GM21737 (cell line): ENCODE data around the gene KIR2DL4.
"Not testable (repeated sequence)": the region's sequence is repeated elsewhere in the genome, so short reads cannot be mapped to it uniquely, and the experiment has no call there.

Experiments used
- ATAC-seq: cut with Tn5 transposase; IDR thresholded peaks from one replicate; pipeline ENCODE4 v1.9.1; 2021; ENCODE audit warnings: mild to moderate bottlenecking, moderate library complexity; ENCODE audit not compliant: unreplicated experiment

The KIR2DL4 gene

GRCh38 chr19:54803410-54803809 lies at the start of gene KIR2DL4:
Gene KIR2DL4, plus strand, starts transcription at chr19:54803610. Its CDS starts 42 bp downstream, at chr19:54803652.
- no peak for ATAC-seq

- ATAC-seq = not testable (repeated sequence)
Measured at GRCh38 chr19:54756204-54757110, 47.0 kb upstream of the KIR2DL4 start.

- not testable (repeated sequence) for ATAC-seq
Measured at GRCh38 chr19:54758577-54758976, 44.8 kb upstream of the KIR2DL4 start.

GRCh38 chr19:54764219-54764618 lies 39.2 kb upstream of the KIR2DL4 start:
- not testable (repeated sequence) for ATAC-seq

- ATAC-seq = not testable (repeated sequence)
Measured at GRCh38 chr19:54766464-54766863, 36.9 kb upstream of the KIR2DL4 start.

GRCh38 chr19:54769646-54770045 lies 33.8 kb upstream of the KIR2DL4 start, which contains the start of gene KIR2DL1:
Gene KIR2DL1, plus strand, starts transcription at chr19:54769793. Its CDS starts 58 bp downstream, at chr19:54769851.
- ATAC-seq = not testable (repeated sequence)

- ATAC-seq = not testable (repeated sequence)
Measured at GRCh38 chr19:54770511-54770910, 32.9 kb upstream of the KIR2DL4 start.

GRCh38 chr19:54771018-54771960 lies 32.1 kb upstream of the KIR2DL4 start:
- ATAC-seq = not testable (repeated sequence)

GRCh38 chr19:54772666-54773065 lies 30.7 kb upstream of the KIR2DL4 start:
- ATAC-seq = not testable (repeated sequence)

- not testable (repeated sequence) for ATAC-seq
Measured at GRCh38 chr19:54775095-54775815, 28.2 kb upstream of the KIR2DL4 start.

GRCh38 chr19:54775830-54776229 lies 27.6 kb upstream of the KIR2DL4 start:
- not testable (repeated sequence) for ATAC-seq

GRCh38 chr19:54777851-54778250 lies 25.6 kb upstream of the KIR2DL4 start:
- ATAC-seq = not testable (repeated sequence)

- ATAC-seq = not testable (repeated sequence)
Measured at GRCh38 chr19:54778896-54779295, 24.5 kb upstream of the KIR2DL4 start.

- ATAC-seq = not testable (repeated sequence)
Measured at GRCh38 chr19:54782916-54783315, 20.5 kb upstream of the KIR2DL4 start.

GRCh38 chr19:54786091-54786723 lies 17.2 kb upstream of the KIR2DL4 start:
- ATAC-seq = not testable (repeated sequence)

- not testable (repeated sequence) for ATAC-seq
Measured at GRCh38 chr19:54788154-54788553, 15.3 kb upstream of the KIR2DL4 start.

- no peak for ATAC-seq
Measured at GRCh38 chr19:54790711-54791110, 12.7 kb upstream of the KIR2DL4 start.

GRCh38 chr19:54791476-54791875 lies 11.9 kb upstream of the KIR2DL4 start:
- no peak for ATAC-seq

GRCh38 chr19:54792814-54793213 lies 10.6 kb upstream of the KIR2DL4 start:
- ATAC-seq = no peak

GRCh38 chr19:54795758-54796157 lies 7.7 kb upstream of the KIR2DL4 start:
- no peak for ATAC-seq
